Epithelial cell of proximal tubule (primary cell): ENCODE results near the gene SNX12. TPM values are rescaled to one million over a fixed set of nuclear protein-coding genes. Genes with fewer than 3 reads are reported as not detected.
A peak's percentile ranks its signal among the peaks of the same experiment; 100 is the strongest.

ENCODE experiments used
- DNase-seq: peaks from one replicate; pipeline ENCODE4 v3.0.0-alpha.2; 2011; ENCODE audit warnings: low read depth
- H3K4me3 ChIP-seq: 2 replicates; pipeline ENCODE4 v1.5.1; 2011; ENCODE audit warnings: low read depth, mild to moderate bottlenecking, low read length
- CTCF ChIP-seq: conservative IDR thresholded peaks from 2 replicates; pipeline ENCODE4 v1.5.1; 2012; ENCODE audit warnings: low read depth, mild to moderate bottlenecking, low read length
- total RNA-seq: library from RNA; depleted of rRNA; stranded (reverse); fragments of >200 nt; gene quantifications from 2 replicates; pipeline ENCODE4 v1.2.3, GENCODE V29; 2015

Gene SNX12
- total RNA-seq, 1 donor from 2014 or later, result 50.9 TPM

- DNase-seq, result no peak
- no peak for TF ChIP-seq CTCF
- H3K4me3 ChIP-seq, result no peak overlapping the region
Measured at GRCh38 chrX:71091263-71091662, 23.1 kb upstream of the SNX12 start.

- no peak overlapping the region for H3K4me3 ChIP-seq
- no peak for DNase-seq
- no peak for TF ChIP-seq CTCF
Measured at GRCh38 chrX:71085900-71086299, 17.8 kb upstream of the SNX12 start.

- no peak for DNase-seq
- TF ChIP-seq CTCF, result no peak
- H3K4me3 ChIP-seq, result no peak overlapping the region
Measured at GRCh38 chrX:71082822-71083221, 14.7 kb upstream of the SNX12 start.

GRCh38 chrX:71082124-71082647, 14.1 kb upstream of the SNX12 start:
- no peak for DNase-seq
- no peak overlapping the region for H3K4me3 ChIP-seq
- no peak for TF ChIP-seq CTCF

DNA sequence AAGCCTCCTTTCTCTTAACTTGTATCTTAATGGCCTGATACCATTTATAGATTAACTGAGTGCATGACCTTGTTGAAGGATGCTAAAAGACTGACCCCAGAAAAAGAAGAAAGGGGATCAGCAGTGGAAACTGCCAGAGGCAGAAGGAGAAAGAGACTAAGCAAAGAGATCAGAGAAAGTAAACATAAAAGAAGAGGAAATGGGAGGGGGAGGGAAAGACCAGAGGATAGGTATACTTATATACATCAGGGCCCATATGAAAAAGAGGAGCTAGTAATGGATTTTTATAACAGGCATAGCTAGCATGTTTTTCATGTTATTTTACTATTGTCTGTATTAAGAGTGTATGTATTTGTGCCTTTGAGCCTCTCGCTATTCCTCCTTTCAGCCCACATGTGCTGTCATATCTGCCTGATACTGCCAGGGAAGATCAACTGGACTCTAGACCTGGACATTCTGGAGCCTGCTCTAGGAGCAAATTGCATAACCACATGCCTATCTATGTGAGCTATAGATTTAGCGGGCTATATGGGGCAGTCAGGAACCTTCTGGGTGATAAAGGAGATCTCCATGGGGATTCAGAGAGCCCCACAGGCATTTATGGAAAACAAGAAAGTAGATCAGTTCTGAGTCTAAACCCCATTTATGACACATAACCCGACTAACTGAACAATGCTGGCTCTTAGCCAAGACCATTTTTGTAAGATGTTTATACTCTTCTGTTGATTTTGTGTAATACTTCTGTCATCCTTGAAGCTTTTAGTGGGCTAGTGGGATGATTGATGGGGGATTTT, 13.4 kb upstream of the SNX12 start:
- no peak for TF ChIP-seq CTCF
- no peak for DNase-seq

DNA sequence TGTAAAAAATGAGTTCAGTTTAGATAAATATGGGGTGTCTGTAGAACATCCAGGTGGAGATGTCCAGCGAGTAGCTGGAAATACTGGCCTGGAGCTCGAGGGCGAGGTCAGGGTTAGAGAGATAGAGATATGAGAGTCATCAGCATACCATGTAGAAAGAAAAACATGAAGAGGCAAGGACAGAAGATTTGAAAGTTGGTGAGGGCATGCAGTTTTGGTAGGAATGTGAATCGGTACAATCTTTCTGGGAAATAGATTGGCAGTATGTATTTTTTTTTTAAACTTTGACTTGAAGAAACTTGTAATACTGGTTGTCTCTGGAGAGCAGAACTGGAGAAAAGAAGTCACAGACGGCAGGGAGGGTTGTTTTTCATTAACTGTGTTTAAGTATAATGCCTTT, 2.4 kb upstream of the SNX12 start:
- no peak for DNase-seq
- no peak for TF ChIP-seq CTCF
- H3K4me3 ChIP-seq, result no peak overlapping the region

More for the DNA sequence above, 13.4 kb upstream of the SNX12 start:
- no peak overlapping the region for H3K4me3 ChIP-seq

- TF ChIP-seq CTCF, result no peak
- peak overlapping the region; percentile 73 for H3K4me3 ChIP-seq
- no peak for DNase-seq
Measured at GRCh38 chrX:71067712-71068043, 456 bp downstream of the SNX12 start.
